WI38 (cell line): ENCODE results near the gene TMEM164.

Experiments
- H3K4me3 ChIP-seq: 2 replicates; pipeline ENCODE4 v1.5.1; 2011; ENCODE audit warnings: low read depth, mild to moderate bottlenecking, control low read depth, low read length
- TF ChIP-seq, protein P1 (sequence below): IDR thresholded peaks from 2 replicates; pipeline ENCODE4 v1.5.1; 2012; ENCODE audit warnings: low read depth, mild to moderate bottlenecking, control low read depth, low read length

Gene TMEM164

GRCh38 chrX:110050901-110051300, 48.0 kb downstream of the TMEM164 start:
- H3K4me3 ChIP-seq: no peak overlapping the region
- TF ChIP-seq, protein P1, sequence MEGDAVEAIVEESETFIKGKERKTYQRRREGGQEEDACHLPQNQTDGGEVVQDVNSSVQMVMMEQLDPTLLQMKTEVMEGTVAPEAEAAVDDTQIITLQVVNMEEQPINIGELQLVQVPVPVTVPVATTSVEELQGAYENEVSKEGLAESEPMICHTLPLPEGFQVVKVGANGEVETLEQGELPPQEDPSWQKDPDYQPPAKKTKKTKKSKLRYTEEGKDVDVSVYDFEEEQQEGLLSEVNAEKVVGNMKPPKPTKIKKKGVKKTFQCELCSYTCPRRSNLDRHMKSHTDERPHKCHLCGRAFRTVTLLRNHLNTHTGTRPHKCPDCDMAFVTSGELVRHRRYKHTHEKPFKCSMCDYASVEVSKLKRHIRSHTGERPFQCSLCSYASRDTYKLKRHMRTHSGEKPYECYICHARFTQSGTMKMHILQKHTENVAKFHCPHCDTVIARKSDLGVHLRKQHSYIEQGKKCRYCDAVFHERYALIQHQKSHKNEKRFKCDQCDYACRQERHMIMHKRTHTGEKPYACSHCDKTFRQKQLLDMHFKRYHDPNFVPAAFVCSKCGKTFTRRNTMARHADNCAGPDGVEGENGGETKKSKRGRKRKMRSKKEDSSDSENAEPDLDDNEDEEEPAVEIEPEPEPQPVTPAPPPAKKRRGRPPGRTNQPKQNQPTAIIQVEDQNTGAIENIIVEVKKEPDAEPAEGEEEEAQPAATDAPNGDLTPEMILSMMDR: no peak

- H3K4me3 ChIP-seq: no peak overlapping the region
- TF ChIP-seq, protein P1: no peak
Measured at GRCh38 chrX:110051559-110051958, 48.6 kb downstream of the TMEM164 start.

- H3K4me3 ChIP-seq: no peak overlapping the region
- TF ChIP-seq, protein P1: no peak
Measured at GRCh38 chrX:110052303-110052702, 49.4 kb downstream of the TMEM164 start.

DNA sequence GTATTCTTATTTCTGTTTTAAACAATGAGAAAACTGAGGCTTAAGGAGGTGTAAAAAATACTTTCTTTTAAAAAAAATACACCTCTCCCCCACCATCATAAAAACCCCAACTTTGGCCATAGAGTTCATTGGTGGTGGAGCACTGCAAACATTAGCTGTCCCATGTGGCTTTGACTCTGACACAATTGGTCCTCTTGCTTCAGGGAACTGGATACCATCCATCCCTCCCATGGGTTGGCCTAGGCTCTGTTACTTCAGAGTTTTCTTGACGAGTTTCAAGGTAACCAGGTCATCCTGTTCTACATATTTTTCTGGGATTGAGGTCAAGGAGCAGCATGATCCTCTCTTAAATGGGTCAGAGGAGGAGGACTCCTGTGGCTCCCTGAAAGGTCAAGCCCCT, 50.5 kb downstream of the TMEM164 start:
- no peak overlapping the region for H3K4me3 ChIP-seq
- TF ChIP-seq, protein P1: no peak

GRCh38 chrX:110055616-110056015, 52.7 kb downstream of the TMEM164 start:
- TF ChIP-seq, protein P1: no peak
- no peak overlapping the region for H3K4me3 ChIP-seq

GRCh38 chrX:110056419-110056818, 53.5 kb downstream of the TMEM164 start:
- TF ChIP-seq, protein P1: no peak
- no peak overlapping the region for H3K4me3 ChIP-seq

- TF ChIP-seq, protein P1: no peak
- no peak overlapping the region for H3K4me3 ChIP-seq
Measured at GRCh38 chrX:110059410-110059809, 56.5 kb downstream of the TMEM164 start.
